GM10266 (cell line): Measurements from ENCODE around the gene APMAP.

Source experiments
- DNase-seq: peaks from one replicate; pipeline ENCODE4 v3.0.0; 2012; ENCODE audit errors: extremely low spot score
- CTCF ChIP-seq: IDR thresholded peaks from 2 replicates; pipeline ENCODE4 v1.5.1; 2012; ENCODE audit warnings: mild to moderate bottlenecking, low read depth; ENCODE audit not compliant: control insufficient read depth, insufficient read depth; ENCODE audit errors: missing control alignments

Gene APMAP

GRCh38 chr20:24991897-24992486 is 559 bp downstream of the APMAP start:
- no peak for DNase-seq
- no peak for TF ChIP-seq CTCF

- no peak for DNase-seq
- TF ChIP-seq CTCF, result no peak
These were observed 1.7 kb downstream of the APMAP start for GRCh38 chr20:24990810-24991252.

GRCh38 chr20:24989162-24989561 is 3.4 kb downstream of the APMAP start:
- TF ChIP-seq CTCF, result no peak
- no peak for DNase-seq

GRCh38 chr20:24987873-24988835 is 4.4 kb downstream of the APMAP start:
- no peak for TF ChIP-seq CTCF

GRCh38 chr20:24987244-24987643 is 5.3 kb downstream of the APMAP start:
- no peak for TF ChIP-seq CTCF
- no peak for DNase-seq

More at GRCh38 chr20:24987873-24988835, 4.4 kb downstream of the APMAP start:
- no peak for DNase-seq

GRCh38 chr20:24986436-24987015 is 6.0 kb downstream of the APMAP start:
- no peak for TF ChIP-seq CTCF
- DNase-seq, result no peak
